Subcutaneous preadipocyte (primary cell): ENCODE measurements around the gene CDC23. TPM values are rescaled to one million over a fixed set of nuclear protein-coding genes. Genes with fewer than 3 reads are reported as not detected.

Experiments used
- total RNA-seq: library from RNA; depleted of rRNA; stranded (reverse); fragments of >200 nt; gene quantifications from 2 replicates; pipeline ENCODE4 v1.2.3, GENCODE V29; 2012

Gene CDC23
- total RNA-seq: 21.7 and 28.3 TPM in 2 replicates

DNA sequence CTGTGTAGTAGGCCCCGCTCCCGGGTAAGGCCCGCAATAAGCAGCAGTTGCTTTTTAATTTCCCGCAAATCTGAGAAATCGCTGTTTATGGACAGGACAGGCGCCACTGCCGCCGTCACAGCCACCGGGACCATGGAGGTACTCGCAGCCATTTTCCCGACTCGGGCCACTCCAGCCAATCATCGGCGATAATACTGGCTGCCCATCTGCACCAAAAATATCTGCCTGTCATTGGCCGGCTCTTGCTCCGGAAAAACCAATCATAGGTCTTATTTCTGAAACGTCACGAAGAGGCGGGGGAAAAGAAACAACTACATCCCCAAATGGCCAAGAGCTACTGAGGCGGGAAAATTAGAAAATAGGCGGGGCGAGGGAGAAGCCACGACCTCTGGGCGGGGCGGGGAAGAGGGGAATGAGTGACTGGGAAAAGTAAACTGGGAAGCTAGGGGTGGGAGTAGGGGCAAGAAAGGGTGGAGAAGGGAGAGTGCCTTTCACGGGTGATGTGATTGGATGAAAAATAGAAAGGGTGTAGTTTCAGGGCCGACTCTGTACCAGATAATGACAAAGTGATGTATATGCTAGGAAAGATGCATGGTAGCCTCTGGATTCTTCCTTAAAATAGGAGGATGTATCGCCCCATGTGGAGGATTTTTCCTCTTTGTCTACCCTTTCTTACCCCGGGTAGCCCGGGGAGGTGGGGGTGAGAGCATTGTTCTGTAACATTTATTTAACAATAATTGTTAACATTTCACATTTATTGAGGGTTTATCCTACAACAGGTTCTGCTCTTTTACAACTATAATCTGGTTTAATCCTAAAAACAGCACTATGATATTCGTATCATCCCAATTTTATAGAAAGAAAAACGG, at the start of gene CDC23:
TSS of gene CDC23 (minus strand) at position 163 of the 869 bp plus-strand sequence. CDS start at position 152, 11 bp downstream.

GRCh38 chr5:138178516-138179276, 34.4 kb downstream of the CDC23 start, which contains the start of the genes BRD8 and KIF20A:
Gene BRD8, minus strand, starts transcription at chr5:138178630. Its CDS starts 16 bp downstream, at chr5:138178614.
Gene KIF20A, plus strand, starts transcription at chr5:138179112. Its CDS starts 569 bp downstream, at chr5:138179681.

DNA sequence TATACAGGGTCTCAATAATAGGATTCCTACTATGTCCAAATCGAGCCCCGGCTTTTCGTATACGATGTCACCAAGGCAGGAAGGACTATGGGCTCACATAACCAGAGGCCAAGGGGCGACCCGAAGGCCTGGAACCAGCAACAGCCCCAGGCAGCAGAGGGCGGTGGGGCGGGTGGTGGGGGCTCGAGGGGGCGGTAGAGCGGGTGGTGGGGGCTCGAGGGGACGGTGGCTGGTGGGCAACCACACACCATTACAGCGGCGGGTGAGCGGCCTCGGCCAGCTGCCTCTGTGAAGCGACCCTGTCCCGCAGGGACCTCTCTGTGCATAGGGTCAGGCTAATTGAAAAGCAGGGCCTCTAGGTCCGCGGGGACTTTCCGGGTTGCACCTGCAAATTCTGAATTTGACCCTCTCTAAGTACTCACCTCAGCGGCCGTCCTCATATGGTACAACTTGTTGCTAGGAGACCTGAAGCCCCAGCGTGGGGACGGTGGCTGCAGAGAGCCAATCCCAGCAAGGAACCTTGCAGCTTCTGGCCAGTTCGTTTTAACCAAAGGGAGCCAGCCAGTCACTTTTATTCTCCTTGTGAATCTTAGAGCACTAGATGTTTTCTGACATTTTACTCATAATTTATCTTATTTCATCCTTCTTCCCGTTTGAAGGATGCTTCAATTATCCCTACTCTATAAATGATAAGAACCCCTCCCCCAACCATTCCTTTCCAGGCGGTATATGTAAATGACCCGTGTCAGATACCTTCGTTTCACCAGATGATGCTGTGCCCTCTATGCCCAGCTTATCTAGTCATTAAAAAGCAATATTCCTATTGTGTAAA, 74.0 kb downstream of the CDC23 start, which contains the start of gene NME5:
TSS of gene NME5 (minus strand) at position 480 of the 832 bp plus-strand sequence. CDS start 648 bp downstream, outside the sequence.

Other genes starting within 250 kb of the CDC23 start
- gene FAM13B, start 180.2 kb downstream of the CDC23 start, total RNA-seq: 15.8 and 20.1 TPM in 2 replicates
- gene WNT8A, start 129.3 kb downstream of the CDC23 start, total RNA-seq: not detected in 2 replicates
- gene NME5, start 73.9 kb downstream of the CDC23 start, total RNA-seq: 1.2 and 3.3 TPM in 2 replicates
- gene BRD8, start 34.7 kb downstream of the CDC23 start, total RNA-seq: 39.7 and 45.7 TPM in 2 replicates
- gene KIF20A, start 34.2 kb downstream of the CDC23 start, total RNA-seq: 57.1 and 63.9 TPM in 2 replicates
- gene GFRA3, start 61.3 kb upstream of the CDC23 start, total RNA-seq: under 0.01 TPM in 1 of 2 replicates, not detected in the other
- 6.2 and 11.9 TPM in 2 replicates for gene CDC25C, start 118.5 kb upstream of the CDC23 start, total RNA-seq
- 30.1 and 33.2 TPM in 2 replicates for gene FAM53C, start 124.9 kb upstream of the CDC23 start, total RNA-seq
- gene KDM3B, start 139.4 kb upstream of the CDC23 start, total RNA-seq: 36.0 and 49.7 TPM in 2 replicates
- gene REEP2, start 225.7 kb upstream of the CDC23 start, total RNA-seq: 2.2 and 4.8 TPM in 2 replicates